ENCODE data around the gene SLC4A1. TPM values are rescaled to one million over a fixed set of nuclear protein-coding genes. Genes with fewer than 3 reads are reported as not detected.

Gene SLC4A1
- polyA plus RNA-seq, 1 donor = 11.3 TPM

GRCh38 chr17:44206825-44207155 lies 61.1 kb downstream of the SLC4A1 start:
- no peak for DNase-seq (ENCODE audit: low read depth)

GRCh38 chr17:44205962-44206824 lies 61.7 kb downstream of the SLC4A1 start:
- DNase-seq (ENCODE audit: low read depth) = no peak

GRCh38 chr17:44204441-44204882 lies 63.5 kb downstream of the SLC4A1 start:
- DNase-seq (ENCODE audit: low read depth) = no peak

GRCh38 chr17:44203731-44204440 lies 64.0 kb downstream of the SLC4A1 start:
- DNase-seq (ENCODE audit: low read depth) = no peak

GRCh38 chr17:44202756-44203155 lies 65.2 kb downstream of the SLC4A1 start:
- no peak for DNase-seq (ENCODE audit: low read depth)

GRCh38 chr17:44200478-44201155 lies 67.3 kb downstream of the SLC4A1 start:
- no peak for DNase-seq (ENCODE audit: low read depth)

GRCh38 chr17:44199553-44200477 lies 68.1 kb downstream of the SLC4A1 start, which contains the start of gene ATXN7L3:
ATXN7L3 (minus strand) TSS chr17:44199884; CDS start chr17:44198070, 1,814 bp downstream.
- peak; percentile 80 for DNase-seq (ENCODE audit: low read depth)

- DNase-seq (ENCODE audit: low read depth) = no peak
Measured at GRCh38 chr17:44198721-44199552, 69.0 kb downstream of the SLC4A1 start.

Other genes starting within 250 kb of the SLC4A1 start
- 26.7 TPM for gene LSM12, start 201.5 kb downstream of the SLC4A1 start, polyA plus RNA-seq (ENCODE audit: insufficient read length)
- 35.0 TPM for gene G6PC3, start 197.4 kb downstream of the SLC4A1 start, polyA plus RNA-seq (ENCODE audit: insufficient read length)
- gene HDAC5, start 144.5 kb downstream of the SLC4A1 start, polyA plus RNA-seq (ENCODE audit: insufficient read length) = 60.7 TPM
- 2.4 TPM for gene HROB, start 126.2 kb downstream of the SLC4A1 start, polyA plus RNA-seq (ENCODE audit: insufficient read length)
- gene ASB16, start 97.4 kb downstream of the SLC4A1 start, polyA plus RNA-seq (ENCODE audit: insufficient read length) = 18.2 TPM
- gene TMUB2, start 81.2 kb downstream of the SLC4A1 start, polyA plus RNA-seq (ENCODE audit: insufficient read length) = 53.3 TPM
- 54.2 TPM for gene ATXN7L3, start 68.3 kb downstream of the SLC4A1 start, polyA plus RNA-seq (ENCODE audit: insufficient read length)
- gene UBTF, start 48.5 kb downstream of the SLC4A1 start, polyA plus RNA-seq (ENCODE audit: insufficient read length) = 60.6 TPM
- gene RUNDC3A, start 40.5 kb upstream of the SLC4A1 start, polyA plus RNA-seq (ENCODE audit: insufficient read length) = 2.0 TPM
- 54.3 TPM for gene SLC25A39, start 56.7 kb upstream of the SLC4A1 start, polyA plus RNA-seq (ENCODE audit: insufficient read length)
- gene GRN, start 77.2 kb upstream of the SLC4A1 start, polyA plus RNA-seq (ENCODE audit: insufficient read length) = 218 TPM
- 105 TPM for gene FAM171A2, start 95.7 kb upstream of the SLC4A1 start, polyA plus RNA-seq (ENCODE audit: insufficient read length)
- gene ITGA2B, start 121.5 kb upstream of the SLC4A1 start, polyA plus RNA-seq (ENCODE audit: insufficient read length) = 2.9 TPM
- 28.2 TPM for gene GPATCH8, start 235.3 kb upstream of the SLC4A1 start, polyA plus RNA-seq (ENCODE audit: insufficient read length)